Stimulated activated CD4-positive, alpha-beta T cell treated with anti-CD3 and anti-CD28 coated beads, Interleukin-4, amount 100 ng/mL, for 1 hour (primary cell): ENCODE results near the gene RASA2.
"Not testable (repeated sequence)": the region's sequence is repeated elsewhere in the genome, so short reads cannot be mapped to it uniquely, and the experiment has no call there.

Experiments used
- DNase-seq: peaks from one replicate; pipeline ENCODE4 v3.0.0-alpha.2; 2020

Gene RASA2

DNA sequence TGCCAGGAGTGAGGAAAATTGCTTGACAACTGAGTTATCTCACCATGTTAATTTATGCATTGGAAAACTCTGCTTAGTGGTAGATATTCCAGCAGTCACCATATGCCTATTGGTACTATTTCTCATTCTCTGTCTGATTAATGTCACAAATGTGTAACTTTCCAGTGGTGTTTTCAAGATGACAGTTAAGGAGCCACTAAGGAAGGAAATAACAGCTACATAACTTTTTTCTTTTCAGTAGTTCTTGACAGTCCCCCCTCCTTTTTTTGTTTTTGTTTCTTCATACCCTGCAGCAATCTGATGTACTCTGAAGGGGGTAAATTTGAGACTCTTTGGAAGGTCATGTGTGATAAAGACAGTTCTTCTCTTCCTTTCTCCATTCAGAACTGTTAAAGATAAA is 13.1 kb downstream of the RASA2 start:
- DNase-seq: no peak

DNA sequence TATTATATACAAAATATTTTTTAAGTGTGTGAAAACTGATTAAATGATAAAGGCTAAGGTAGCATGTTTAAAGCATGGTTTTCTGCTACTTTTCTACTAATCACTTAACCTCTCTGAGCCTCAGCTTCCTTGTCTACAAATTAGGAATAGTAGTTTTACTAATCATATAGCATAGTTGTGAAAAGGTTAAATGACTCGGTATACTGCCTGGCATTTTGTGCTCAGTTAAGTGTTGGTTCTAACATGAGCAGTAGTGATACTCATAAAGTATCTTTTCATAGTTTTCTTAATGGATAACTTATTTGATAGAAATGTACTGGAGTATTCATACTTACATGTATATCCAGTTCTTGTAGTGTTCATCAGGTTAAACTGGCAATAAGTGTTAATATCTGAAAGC is 13.6 kb downstream of the RASA2 start:
- DNase-seq: no peak

DNA sequence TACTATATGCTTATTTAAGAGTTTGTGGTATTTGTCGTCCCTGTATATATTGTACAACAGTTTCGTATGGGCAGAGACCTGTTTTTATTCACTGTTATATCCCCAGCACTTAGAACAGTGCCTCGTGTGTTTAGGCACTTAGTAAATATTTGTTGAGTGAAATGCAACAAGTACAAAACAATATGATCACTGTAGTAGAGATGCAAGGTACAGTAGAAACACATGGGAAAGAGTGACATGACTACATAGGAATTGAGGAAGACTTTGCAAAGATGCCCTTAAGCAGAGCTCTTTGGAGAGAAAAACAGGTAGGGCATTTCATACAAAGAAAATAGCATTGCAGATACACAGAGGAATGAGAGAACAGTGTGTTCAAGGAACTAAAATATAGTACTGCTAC is 18.3 kb downstream of the RASA2 start:
- DNase-seq: no peak

DNA sequence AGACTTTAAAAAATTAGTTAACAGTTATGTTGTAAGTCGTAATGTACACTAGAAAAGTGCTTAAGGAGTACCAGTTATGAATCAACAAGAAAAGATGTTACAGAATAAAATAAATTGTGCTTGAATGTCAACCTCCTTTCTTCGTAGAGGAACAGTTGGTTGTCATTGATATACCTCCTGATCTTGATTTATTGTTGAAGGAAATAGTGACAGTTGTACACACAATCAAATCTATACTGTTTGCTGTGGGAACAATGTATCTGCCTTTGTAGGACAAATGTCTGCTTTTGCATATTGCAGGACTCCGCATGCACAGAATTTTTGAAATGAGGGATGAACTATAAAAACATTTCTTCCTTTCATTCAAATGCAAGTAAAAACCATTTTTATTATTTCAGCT is 19.2 kb downstream of the RASA2 start:
- no peak for DNase-seq

DNA sequence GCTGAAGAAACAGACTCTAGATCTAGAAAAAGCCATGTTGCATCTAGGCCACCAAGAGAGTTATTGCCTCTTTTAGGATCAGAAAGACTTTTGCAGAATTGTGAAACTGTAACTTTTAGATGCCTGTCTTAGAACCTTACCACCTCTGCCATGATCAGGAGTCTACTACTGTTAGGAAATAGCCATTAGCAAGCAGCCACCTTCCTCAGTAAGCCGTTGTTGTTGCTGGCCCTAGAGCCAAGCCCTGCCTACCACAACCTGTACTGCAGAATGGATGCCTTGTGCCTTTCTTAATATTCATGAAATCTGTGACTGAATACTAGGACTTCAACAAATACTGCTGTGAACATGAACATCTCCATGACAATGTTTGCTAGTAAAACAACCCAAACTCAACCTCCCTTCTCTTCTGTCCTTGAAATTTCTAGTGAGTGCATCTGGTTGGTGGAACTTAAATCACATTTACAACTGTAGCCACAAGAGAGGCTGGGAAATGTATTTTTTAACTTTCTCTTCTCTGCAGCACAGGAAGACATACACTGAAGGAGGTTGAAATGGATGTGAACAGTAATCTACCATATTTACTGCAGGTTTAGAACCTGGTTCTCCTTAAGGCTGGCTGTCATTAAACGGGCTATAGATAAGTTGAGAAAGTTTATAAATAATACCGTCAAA is 20.7 kb downstream of the RASA2 start:
- DNase-seq: no peak

DNA sequence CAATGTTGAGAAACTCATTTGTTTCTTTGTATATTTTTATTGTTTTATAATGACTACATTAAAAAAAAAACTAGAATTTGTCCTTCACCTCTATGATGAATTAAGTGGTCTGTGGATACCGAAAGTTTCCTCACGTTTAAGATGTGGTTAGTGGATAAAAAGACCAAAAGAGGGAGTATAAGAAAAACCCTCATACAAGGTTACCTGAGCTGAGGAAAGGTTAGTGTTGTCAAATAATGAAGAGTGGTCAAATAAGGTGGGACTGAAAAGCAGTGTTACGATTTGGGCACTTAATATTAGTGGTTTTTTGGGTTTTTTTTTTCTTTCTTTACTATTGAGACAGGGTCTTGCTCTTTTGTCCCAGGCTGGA is 21.2 kb downstream of the RASA2 start:
- no peak for DNase-seq

DNA sequence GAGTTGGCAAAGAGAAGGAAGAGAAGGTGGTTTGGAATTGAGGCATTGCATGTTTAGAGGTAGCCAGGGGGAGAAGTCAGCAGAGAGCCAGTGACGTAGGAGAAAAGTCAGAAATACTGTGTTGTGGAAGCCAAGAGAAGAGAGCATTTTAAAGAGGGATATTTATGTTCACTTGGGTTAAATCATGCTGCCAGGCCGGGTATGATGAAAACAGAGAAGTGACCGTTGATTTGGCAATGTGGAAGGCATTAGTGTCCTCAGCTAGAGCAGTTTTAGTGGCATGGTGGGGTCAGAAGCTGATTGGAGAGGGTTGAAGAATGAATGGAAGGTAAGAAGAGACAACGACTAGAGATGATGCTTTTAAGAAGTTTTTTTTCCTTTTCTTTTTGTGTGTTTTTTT is 24.5 kb downstream of the RASA2 start:
- DNase-seq: no peak

DNA sequence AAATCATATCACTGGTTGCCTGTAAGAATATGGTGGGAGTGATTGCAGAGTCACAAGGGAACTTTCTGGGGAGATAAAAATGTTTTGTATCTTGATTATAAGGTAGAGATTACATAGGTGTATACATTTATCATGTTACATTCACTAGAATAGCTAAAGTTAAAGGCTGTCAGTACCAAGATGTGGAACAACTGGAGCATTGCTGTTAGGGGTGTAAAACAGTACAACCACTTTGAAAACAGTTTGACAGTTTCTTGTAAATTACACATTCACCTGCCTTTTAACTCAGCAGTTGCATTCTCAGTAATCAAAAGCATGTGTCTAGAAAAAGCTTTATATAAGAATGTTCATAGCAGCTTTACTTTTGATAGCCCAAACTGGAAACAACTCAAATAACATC is 27.6 kb downstream of the RASA2 start:
- DNase-seq: no peak

DNA sequence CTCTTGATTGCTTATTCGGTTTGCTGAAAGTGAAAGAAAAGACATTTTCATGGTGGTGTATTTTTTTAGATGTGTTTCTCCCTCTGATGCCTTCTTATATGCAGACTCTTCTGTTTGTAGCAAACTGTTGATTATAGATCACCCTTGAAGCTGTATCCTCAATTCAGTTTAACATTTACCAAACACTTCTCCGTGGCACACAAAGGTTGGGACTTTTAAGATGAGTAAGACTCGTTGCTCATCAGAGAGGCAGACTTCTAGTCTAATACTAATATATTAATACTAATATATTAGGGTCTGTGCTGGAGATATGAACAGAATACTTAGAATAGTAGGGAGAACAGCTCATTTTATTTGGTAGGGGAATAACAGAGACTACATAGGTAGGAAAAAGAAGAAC is 32.8 kb downstream of the RASA2 start:
- DNase-seq: no peak

DNA sequence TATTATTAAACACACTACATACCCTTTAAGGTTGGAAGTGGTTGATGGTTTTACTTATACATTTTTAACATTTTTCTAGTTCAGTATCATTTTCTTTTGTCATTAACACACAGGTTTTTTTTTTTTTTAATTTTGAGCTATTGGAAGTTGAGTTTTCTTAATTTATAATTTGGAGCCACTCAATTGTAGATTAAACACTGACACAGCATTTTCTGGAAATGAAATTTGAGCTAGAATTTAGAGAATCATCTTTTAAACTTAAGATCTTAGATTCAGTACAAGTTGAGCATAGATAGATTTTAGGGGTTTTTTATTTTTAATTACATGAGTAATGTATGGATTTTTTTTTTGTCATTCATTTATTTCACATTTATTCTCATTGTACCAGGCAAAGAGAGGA is 35.0 kb downstream of the RASA2 start:
- no peak for DNase-seq

DNA sequence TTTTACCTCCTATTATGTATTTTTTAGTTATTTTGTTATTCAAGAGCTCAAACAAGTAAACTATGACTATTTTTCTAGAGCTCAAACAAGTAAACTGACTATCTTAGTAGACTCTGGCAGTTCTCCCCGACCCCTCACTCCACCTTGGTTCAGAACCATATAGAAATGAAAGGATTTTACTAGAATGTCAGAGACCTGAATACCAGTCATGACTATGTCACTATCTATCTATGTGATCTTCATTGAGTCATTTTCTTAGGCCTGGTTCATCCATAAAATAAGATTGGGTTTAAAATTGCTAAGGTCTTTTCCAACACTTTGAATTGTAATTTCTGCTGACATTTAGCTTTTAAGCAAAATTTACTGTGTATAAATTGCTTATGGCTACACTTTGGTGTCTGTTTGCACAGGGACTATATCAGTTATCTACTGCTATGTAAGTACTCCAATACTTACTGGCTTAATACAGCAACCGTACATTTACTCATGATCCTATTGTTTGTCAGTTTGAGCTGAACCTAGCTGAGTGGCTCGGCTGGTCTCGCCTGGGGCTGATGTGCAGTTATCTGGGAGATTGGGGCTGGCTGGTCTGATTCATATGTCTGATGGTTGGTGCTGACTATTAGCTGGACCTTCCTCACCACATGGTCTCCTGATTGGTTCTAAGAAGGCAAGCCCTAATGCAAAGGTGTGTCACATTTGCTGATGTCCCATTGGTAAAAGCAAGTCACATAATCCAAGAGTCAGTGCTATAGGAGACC is 37.0 kb downstream of the RASA2 start:
- no peak for DNase-seq

DNA sequence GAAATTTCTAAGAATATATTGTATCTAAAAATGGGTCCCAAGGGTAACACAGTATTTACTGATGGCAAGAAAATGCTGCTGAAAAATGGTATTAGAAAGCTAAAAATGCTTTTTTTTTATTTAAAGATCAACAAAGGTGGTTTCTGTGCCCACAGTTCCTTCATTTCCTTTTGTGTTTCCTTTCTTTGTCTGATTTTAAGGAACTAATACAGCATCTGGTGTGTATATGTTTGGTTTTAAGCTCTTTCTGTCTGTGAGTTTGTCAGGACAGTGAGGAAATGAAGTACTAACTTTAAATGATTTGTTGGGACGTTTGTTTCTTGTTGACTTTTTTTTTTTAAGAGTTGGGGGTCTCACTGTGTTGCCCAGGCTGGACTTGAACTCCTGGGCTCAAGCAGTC is 38.2 kb downstream of the RASA2 start:
- DNase-seq: no peak

DNA sequence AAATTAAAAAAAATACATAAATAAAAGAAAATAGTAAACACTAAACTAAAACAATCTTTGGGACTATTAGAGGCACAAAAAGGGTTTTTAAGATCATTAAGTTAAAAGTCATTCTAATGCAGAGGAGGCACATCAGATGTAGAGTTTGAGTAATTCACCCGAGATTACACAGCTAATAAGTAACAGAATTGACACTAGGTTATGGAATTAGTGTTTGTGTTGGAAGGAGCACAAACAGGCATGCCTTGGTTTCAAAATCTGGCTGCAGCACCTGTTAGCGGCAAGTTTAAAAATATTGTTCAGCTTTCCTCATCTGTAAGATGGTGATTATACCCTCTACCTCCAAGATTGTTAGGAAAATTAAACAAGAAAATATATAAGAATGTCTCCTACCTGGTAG is 39.0 kb downstream of the RASA2 start:
- DNase-seq: no peak

DNA sequence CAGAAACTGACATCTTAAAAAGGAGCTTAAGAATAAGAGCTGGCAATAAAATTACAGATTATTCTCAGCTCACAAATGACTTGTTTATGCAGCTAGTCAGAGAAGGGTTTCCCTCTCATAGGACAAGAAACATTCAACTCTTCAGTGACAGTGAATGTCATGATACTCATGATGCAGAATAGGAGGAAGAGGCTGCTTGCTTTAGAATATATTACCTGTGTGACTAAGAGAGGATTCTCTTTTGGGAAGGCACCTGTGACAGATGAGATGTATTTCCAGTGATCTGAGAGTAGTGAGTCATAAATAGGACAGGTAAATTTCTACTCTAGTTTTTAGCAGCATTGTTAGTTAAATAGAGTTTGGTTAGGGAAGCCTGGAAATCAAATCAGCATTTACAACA is 39.9 kb downstream of the RASA2 start:
- no peak for DNase-seq

DNA sequence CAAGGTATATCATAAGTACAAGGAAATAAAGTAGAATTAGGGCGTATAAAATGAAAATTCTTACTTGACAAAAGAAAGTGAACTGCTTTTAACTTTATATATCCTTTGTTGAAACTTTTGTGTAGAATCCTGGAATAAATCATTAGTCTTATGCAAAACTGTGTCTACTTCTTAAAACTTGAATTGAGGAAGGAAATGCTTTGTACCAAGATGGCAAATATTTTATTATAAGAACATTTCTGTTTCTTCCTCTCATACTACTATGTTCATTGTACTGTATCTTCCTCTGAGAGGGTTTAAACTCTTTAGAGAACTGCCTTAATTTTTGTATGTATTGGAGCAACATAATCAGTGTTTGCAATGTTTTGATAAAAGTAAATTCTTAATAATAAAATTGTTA is 42.0 kb downstream of the RASA2 start:
- no peak for DNase-seq

DNA sequence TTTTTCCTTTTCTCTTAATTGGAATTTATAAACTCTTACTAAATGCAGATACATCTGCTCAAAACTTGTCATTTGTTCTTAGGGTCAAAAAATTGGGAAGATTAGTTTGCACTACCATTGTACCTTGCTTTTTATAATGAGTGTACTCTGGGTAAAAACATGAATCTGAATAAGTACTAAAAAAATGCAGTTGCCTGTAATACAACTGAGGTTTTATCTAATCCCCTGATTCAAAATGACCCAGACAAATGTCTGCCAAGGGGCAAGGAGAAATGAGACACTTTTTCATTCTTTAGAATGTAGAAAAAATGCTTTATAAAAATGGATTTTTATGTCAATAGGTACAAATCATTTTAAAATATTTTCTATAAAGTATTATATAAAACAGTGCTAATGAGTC is 42.4 kb downstream of the RASA2 start:
- DNase-seq: no peak

DNA sequence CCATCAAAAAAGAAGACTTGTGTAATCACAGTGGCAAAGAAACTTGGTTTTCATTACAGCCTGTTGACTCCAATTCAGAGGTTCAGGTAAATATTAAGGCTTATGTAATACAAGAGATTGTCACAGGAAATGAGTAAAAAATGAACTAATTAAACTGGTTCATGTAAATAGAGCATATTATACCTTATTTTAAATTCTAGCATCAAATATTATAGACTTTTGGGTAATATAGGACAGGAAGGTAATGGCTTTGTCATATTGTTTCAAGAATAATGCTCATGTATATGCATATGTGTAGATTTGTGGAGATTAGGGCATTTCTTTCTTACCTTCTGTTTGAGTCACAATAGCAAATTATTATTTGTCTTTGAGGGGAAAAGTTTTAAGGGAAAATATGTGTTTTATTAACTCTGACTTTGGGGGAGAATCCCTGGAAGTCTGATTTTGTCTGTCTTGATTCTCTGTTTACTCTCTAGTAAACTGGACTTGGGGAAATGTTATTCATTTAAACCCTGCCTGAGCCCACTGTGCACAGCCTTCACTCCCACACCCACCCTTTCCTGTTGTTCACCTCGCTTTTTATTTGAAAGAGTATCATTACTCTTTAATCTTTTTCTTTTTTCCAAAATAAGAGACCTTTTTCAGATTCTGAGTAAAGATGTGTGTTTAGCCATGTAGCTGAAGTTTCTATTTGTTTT is 43.0 kb downstream of the RASA2 start:
- DNase-seq: peak; percentile 10

DNA sequence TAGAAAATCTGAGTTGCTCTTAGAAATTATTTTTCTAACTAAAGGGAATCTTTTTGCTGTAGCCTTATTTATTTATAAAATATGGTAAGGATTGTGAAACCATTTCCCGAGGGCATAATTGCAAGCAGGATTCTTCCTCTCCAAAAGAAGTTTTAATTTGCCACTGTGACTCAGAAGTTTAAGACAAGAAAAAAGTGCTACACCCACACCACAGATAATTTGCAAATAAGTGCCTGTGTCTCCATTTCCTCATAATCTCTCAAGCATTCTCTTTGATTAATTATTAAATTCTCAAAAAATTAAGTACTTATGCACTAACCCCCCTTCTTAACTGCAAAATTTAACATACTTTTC is 43.6 kb downstream of the RASA2 start:
- DNase-seq: no peak

DNA sequence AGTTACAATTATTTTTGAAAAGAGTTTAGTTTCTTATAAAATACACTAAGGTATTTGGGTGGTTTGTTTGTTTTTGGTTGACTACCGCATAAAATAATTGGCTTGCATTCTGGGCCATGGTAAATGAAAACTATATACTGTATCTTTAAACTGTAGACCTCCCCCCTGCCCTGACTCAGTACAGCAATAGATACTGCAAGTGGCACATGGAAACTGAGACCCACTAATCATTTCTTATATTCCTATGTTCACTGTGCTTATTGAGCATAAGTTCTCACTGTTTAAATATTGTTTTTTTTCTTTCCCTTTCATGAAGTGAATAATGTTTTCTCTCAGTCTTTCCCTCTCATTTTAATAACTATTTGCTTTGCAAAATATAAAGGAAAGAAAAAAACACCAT is 45.8 kb downstream of the RASA2 start:
- DNase-seq: no peak

DNA sequence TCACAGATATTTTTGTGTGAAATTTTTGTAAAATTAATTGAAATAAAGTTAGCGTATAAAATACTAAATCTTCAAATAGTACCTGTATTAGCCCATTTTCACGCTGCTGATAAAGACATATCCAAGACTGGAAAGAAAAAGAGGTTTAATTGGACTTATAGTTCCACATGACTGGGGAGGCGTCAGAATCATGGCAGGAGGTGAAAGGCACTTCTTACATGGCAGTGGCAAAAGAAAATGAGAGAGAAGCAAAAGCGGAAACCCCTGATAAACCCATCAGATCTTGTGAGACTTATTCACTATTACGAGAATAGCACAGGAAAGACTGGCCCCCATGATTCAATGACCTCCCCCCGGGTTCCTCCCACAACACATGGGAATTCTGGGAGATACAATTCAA is 49.2 kb downstream of the RASA2 start:
- not testable (repeated sequence) for DNase-seq

DNA sequence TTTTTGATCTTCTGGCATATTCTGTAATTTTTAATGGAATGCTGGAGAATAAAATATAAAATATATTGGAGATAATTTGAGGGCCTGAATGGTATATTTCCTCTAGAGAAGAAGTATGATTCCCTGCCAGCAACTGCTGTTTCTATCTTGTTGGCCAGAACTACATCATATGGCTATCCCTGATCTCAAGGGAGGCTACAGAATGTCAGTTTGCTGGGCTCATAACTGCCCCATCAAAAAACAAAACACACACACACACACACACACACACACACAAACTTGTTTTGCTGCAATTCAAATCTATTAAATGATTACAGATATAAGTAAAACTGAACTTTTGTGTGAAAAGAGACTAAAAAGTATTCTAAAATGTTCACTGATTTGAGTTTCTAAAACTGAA is 51.0 kb downstream of the RASA2 start:
- DNase-seq: no peak

DNA sequence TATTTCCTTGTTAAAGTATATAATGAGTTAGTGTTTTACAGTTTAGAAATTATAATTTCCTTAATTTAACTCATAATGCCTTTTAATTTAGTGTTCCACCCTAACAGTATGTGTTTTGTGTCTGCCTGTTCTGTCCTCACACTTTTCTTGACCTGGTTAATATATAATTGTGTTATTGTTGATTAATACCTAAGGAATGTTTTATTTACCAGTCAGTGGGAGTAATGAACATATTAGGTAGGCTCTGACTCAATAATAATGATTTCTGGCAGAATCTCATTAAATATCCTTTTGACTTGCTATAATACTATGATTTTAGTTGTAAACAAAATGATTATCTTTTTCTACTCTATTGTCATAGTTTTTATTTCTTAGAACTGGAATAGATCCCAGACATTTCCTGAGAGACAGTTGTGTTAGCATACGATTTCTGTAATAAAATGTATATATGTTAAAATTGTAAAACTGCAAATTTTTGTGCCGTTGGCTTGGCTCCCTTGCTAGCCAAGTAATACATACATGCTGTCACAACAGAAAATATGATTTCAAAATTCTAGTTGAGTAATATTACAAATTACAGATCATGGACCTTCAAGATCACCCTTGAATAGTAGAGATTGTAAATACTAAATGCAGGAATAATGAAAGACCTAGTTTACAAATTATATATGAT is 51.9 kb downstream of the RASA2 start:
- no peak for DNase-seq

DNA sequence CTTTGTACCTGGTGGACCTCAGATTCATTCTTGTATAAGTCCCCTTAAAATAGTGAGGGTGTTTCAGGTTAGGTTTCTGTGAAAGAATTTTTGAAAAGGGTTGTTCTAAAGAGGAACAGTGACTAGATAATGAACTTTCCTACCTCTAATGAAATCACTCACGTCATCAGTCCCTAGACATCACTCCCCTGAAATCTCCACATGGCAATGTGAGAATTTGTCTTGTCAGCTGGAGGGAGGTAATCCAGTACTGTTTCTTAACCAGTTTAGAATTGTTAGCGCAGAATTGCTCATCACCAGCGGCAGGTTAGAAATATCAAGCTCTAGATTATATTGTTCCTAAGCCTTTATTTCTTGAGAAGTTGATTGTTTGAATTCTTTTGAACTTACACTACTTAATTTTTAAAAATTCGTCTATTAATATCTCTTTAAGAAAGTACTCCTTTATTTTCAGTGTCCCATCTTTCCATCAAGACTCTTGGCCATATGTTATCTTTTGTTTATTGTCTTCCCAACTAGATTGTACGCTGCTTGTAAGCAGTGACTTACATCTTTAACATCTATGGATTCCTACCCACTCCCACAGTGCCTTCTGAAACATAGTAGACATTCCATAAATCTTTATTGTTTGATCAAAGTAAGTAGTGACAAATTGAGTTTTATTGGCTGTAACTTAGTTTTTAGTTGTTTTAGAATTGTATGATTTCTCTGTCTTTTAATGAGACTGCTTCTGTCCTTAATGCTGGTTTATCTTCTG is 52.8 kb downstream of the RASA2 start:
- no peak for DNase-seq
